GM18505 (cell line): ENCODE results near the gene COL12A1.

ENCODE experiments used
- ATAC-seq: cut with Tn5 transposase; IDR thresholded peaks from one replicate; pipeline ENCODE4 v1.9.1; 2021; ENCODE audit not compliant: unreplicated experiment
- POLR2A ChIP-seq: IDR thresholded peaks from 4 replicates; pipeline ENCODE4 v1.6.1; 2011; ENCODE audit warnings: borderline replicate concordance; ENCODE audit not compliant: insufficient read depth, insufficient read length; ENCODE audit errors: extremely low read depth

Gene COL12A1

DNA sequence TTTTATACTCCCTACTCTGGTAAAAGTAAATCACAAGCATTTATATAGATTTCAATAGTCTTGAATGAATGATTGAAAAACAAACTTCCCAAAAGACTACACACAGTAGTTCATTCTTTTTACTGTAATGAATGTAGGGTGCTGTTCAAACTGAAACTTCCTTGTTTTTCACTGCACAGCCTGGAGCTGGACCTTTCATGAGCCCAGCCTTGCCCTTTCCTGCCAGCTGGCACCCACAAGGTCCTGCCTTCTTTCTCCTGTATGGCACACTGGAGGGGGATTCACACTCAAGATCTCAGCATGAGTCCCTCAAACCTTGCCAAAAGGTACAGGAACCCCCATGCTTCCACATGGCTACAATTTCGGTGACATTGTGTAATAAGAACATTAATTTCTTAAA is 50.9 kb downstream of the COL12A1 start:
- no peak for TF ChIP-seq POLR2A
- ATAC-seq = no peak

DNA sequence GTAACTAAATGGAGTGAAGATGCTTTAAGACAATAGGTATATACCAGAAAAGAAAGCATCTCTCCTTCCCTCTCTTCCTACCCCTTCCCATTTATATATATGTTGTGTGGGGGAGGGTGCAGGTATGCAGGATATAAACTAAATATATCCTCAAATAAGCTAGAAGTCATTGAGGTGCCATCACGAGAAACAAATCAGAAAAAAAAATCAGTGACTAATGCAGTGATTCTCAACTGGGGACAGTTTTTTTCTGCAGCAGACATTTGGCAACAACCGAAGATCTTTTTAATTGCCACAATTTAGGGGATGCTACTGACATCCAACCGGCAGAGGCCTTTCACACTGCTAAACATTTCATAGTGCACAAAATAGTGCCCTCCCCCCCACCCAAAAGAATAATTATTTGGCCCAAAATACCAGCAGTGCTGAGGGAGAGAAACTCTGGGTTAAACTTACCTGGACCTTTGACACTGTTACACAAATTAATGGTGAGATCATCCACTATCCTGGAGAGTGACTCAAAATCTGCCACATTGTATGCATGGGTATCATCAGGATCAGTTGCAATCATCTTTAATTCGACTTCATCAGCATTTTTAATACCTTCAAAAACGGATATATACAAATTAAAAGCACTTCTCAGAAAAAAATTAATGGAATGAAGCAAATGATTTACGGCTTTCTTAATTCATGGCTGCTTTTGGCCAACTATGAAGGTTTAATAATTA is 55.0 kb downstream of the COL12A1 start:
- no peak for ATAC-seq
- TF ChIP-seq POLR2A = no peak

DNA sequence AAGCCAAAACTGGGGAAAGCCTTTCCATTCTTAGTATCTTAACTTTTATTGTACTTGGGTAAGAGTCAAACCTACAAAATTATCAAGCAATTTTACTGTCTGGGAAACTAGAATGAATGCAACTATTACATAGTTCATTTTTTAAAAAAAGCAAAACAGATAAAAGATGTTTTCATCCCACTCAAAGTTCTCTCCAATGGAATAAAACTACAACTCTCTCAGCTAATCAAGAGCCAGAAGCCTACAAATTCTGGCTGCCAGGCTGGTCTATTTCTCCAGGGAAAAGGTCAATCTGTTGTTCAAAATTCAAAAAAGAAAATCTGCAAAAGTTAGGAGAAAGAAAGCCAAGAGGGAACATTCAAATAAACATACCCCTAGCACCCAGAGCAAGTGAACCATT is 56.2 kb downstream of the COL12A1 start:
- TF ChIP-seq POLR2A = no peak

DNA sequence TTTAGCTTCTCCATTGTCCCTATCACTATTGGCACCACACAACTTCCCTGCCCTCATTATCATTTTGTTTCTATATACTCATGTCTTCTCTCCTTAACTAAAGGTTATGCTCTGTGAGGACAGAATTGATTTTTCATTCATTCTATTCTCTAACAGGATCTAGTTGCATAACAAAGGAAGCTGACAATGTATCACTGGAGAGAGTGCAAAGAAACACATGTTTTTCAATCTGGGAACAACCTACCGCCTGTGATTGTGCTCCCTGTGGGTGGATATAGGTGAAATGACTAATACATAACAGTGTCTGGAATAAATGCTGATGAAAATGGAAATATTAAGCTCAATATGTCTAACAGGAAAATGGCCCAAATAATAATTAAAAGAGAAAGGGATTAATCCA is 56.6 kb downstream of the COL12A1 start:
- TF ChIP-seq POLR2A = no peak
- ATAC-seq = no peak

More for the DNA sequence above, 56.2 kb downstream of the COL12A1 start:
- no peak for ATAC-seq

DNA sequence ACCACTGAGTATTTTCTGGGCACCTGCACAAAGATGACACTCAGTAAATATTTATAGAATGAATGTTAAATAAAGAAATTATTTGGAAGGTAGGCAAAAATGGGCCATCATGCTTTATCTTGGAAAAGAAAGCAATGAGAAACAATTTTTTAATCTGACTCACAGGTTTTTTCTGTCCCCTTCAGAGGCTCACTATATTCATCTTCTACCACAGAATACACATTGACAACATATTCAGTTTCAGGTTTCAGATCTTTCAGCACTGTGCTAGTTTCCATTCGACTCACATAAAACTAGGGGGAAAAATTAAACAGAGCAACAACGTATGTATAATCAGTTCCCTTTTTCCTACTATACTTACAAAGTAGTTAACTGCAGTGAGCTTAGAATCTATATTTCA is 58.3 kb downstream of the COL12A1 start:
- no peak for TF ChIP-seq POLR2A
- ATAC-seq = peak; percentile 96

DNA sequence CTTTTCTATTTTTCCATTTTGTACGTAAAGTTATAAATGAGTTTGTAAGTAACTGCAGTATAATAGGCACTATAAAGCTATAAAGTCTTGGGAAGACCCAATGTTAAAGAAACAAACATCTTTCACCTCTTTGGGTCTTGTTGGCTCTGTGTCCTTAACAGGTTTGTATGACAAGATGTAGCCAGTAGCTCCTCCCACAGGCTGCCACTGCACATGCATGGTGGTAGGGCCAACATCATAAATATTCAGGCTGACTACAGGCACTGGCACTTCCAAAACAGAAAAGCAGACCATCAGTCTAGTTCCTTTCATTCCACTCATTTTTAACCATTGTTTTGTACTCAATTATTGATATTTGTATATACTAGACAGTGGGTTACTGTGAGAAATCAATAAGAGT is 59.9 kb downstream of the COL12A1 start:
- TF ChIP-seq POLR2A = no peak
- no peak for ATAC-seq

DNA sequence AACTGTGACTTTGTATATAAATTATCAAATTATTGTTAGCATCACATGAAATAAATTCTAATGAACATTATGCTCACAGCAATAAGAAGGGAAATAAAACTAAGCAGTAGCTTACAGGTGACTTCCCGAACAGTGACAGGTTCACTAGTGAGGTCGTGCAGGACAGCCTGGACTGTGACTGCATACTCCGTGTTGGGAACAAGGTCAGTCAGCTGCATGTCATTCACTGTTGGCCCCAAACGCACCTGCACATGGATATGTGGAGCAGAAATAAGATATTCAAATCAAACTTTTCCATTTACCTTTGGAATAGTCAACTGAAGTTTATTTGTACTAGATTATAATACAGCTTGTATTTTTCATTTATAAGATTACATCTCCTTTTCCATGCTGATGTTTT is 60.6 kb downstream of the COL12A1 start:
- no peak for ATAC-seq

DNA sequence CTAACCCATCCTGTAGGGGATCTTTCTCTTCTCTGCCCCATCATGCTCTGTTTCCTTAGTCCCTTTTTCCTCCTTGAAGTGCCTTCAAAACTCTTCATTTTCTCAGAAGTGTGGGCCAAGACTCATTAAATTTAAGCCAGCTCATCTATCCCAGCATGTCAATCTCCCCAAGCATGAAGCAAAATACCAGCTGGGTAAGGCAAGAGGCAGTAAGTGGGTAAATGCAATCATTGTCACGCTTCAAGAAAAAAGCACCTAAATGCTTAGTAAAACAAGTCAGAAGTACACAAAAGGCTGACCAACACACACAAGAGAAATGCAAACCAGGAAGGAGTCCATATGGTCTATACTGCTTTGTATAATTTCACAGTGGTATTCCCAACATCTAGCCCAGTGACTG is 61.5 kb downstream of the COL12A1 start:
- TF ChIP-seq POLR2A = no peak
- ATAC-seq = no peak

More for the DNA sequence above, 60.6 kb downstream of the COL12A1 start:
- no peak for TF ChIP-seq POLR2A

DNA sequence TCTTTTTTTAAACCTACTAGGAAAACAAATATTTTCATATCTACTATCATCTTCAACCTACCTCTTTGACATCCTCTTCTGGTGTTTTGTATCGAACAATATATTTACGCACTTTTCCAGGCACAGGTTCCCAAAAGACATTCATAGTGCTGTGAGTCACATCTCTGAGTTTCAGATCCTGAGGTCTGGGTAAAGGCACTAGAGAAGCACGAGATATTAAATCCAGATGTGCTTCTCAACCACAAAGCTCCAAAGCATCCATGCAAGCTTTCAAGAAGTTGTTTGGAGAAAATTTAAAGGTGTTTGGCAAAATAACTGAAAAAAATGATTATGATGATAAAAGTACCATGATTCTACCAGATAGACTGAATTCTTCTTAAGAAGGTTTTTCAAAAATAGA is 62.7 kb downstream of the COL12A1 start:
- no peak for TF ChIP-seq POLR2A
- ATAC-seq = no peak

DNA sequence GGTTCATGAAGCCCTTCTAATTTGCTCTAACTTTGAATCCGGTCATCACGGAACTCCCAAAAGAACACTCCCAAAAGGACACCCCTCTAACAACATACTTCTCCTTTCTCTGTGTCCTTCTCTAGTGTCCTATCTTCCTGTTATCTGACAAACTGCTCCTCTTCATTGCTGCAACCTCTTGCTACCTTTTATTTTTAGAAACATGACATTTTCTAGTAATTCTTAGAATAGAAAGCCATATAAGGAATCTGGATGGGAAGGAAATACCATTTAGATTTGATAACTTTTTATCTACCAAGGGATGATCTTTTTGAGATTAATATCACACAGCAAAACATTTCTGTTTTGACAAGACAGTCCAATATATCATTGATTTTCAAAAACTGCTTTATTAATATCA is 63.1 kb downstream of the COL12A1 start:
- no peak for ATAC-seq
- no peak for TF ChIP-seq POLR2A

DNA sequence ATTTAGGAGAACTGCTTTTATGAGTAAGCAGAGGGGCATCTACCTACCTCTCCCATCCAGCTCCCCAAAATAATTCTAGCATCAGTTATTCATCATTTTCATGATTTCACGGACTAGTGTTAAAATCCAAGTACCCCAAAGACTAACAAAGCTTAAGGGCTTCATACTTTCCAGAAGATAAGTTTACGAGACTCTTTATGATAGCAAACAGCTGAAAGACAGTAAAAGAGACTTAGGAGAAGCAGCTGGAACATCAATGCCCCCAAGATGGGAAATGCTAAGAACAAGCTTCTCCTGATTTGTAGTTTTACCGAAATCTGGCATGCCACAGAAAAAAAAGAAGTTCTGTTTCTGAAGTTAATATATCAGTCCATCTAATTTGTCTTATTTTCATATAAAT is 70.0 kb downstream of the COL12A1 start:
- no peak for TF ChIP-seq POLR2A
- ATAC-seq = no peak

DNA sequence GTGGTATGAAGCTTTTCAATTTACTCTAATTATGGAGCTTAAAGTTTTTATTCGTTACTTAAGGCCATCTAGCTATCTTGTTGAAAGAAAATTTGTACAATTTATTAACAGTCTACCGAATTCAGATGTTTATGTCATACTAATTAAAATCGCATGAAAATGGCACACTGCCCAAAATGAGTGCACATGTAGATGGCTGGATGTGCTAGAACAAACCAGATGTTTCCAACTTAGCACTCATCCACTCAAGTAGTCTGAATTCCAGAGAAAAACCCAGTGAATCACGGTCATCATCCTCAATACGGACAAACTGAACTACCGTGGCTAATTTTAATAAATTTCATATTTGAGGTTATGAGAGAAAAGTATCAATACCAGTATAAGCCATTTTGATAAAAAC is 70.4 kb downstream of the COL12A1 start:
- TF ChIP-seq POLR2A = no peak
- no peak for ATAC-seq

DNA sequence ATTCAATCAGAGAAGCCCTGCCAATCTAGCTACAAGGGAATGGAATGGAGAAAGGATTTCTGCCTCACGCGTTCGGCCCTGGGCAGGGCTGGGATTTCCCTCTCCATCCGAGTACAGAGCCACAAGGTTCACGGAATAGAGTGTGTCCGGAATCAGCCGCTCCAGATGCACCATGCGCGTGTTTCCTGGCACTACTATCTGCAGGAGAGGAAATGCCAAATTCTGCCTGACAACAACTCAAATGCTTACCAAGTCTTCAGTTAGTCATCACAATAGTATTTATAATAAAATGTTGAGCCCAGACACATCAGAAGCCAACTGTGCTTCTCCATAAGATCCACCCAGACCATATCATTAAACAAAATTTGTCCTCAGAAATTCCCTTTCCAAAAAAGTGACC is 75.1 kb downstream of the COL12A1 start:
- ATAC-seq = no peak

DNA sequence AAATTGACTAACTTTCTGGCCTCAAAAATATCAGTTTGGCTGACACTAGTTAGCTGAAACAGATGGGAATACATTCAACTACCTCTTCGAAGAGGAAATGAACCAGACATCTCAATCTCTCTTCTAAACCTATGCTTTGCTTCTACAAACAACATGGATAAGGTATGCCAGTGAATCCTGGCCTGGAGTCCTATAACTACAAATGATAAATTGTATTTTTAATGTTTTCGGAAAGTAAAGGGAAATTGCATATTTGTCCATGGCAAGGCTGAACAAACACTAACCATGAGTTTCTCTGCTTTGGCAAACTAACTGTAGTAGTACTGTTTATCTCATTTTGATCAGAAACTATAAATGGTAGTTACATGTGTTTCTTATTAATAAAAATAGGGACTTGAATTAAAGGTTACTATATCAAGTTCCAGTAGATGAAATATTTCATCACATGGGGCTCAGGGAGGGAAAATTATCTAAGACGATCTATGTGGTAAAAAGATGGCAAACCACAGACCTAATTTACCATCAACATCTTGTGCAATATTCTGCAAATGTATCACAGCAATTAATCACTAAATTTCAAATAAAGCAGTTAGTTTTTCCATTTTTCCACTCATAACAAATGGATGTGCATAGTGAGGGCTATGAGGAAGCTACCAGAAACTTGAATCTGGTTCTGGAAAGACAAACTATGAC is 76.8 kb downstream of the COL12A1 start:
- TF ChIP-seq POLR2A = no peak
- no peak for ATAC-seq

More for the DNA sequence above, 75.1 kb downstream of the COL12A1 start:
- no peak for TF ChIP-seq POLR2A
